Measurements from ENCODE around the gene LRRC56. TPM values are rescaled to one million over a fixed set of nuclear protein-coding genes. Genes with fewer than 3 reads are reported as not detected.

The LRRC56 gene
- total RNA-seq, 1 experiment from 2014 or later, result 3.4 TPM

GRCh38 chr11:596374-596773 lies 59.0 kb downstream of the LRRC56 start:
- no peak overlapping the region for H3K4me2 ChIP-seq (ENCODE audit: insufficient read depth, insufficient read length, low read length)
- H3K18ac ChIP-seq (ENCODE audit: insufficient read length, low read depth, low read length), result no peak overlapping the region
- no peak overlapping the region for H2BK5ac ChIP-seq (ENCODE audit: insufficient read length, low read length)
- Mint-ChIP-seq H3K27ac (peak overlapping the region in 1 of 3 experiments; percentile 39; a peak in 1 of 7 replicates), H3K4me3 (no peak overlapping the region), H3K4me1 (no peaks in the 10 kb centered on the region), H3K27me3 (ENCODE audit: low read depth) (0 out of 2 replicates have a peak, but pooled peaks cover 2% of the 10 kb centered on the region), H3K9me3 (no peaks in the 10 kb centered on the region; a peak in 1 of 5 replicates), H3K36me3 (ENCODE audit: insufficient read depth in 1 of 3, low read depth in 3 of 3) (peaks cover 50 to 80% (median 78%) of the 10 kb centered on the region in 3 experiments)
- H2BK120ac ChIP-seq (ENCODE audit: low read depth, low read length, poor library complexity, severe bottlenecking), result no peak overlapping the region
- no CpG with 5 or more reads among the region's 10 CpGs for WGBS (ENCODE audit: extremely low coverage, insufficient read length, low lambda C conversion rate)
- H4K20me1 ChIP-seq (ENCODE audit: control insufficient read depth, insufficient read depth, insufficient read length), result no peaks in the 10 kb centered on the region
- no peaks in the 10 kb centered on the region for H3K4me1 ChIP-seq (ENCODE audit: insufficient read depth, low read length)
- H2BK12ac ChIP-seq (ENCODE audit: insufficient read length, low read depth, low read length), result no peak overlapping the region
- H3K27ac ChIP-seq (ENCODE audit: insufficient read length, low read depth, low read length), result no peak overlapping the region
- no peak overlapping the region for H4K5ac ChIP-seq (ENCODE audit: insufficient read length, low read depth, low read length)
- no peak overlapping the region for H3K4ac ChIP-seq (ENCODE audit: low read depth, low read length)
- H2AK5ac ChIP-seq (ENCODE audit: insufficient read length, low read length), result no peak overlapping the region
- H3T11ph ChIP-seq (ENCODE audit: low read length), result no peak overlapping the region
- H3K23me2 ChIP-seq (ENCODE audit: insufficient read length, low read depth, low read length, poor library complexity, severe bottlenecking), result no peaks in the 10 kb centered on the region
- no peak overlapping the region for H3K56ac ChIP-seq (ENCODE audit: insufficient read length, low read depth, low read length)
- no peak overlapping the region for H3K9ac ChIP-seq (ENCODE audit: extremely low read depth, insufficient read length, low read length)
- H3K79me2 ChIP-seq (ENCODE audit: insufficient read depth, low read length), result no peaks in the 10 kb centered on the region
- H3K79me1 ChIP-seq (ENCODE audit: insufficient read depth, low read depth, low read length, poor library complexity, severe bottlenecking), result no peaks in the 10 kb centered on the region
- no peak overlapping the region for H3K23ac ChIP-seq (ENCODE audit: insufficient read length, low read depth, low read length)
- no peak overlapping the region for H4K91ac ChIP-seq (ENCODE audit: insufficient read length, low read depth, low read length)
- H2AFZ ChIP-seq (ENCODE audit: low read length), result no peak overlapping the region
- no peak overlapping the region for H4K8ac ChIP-seq (replicated peaks; ENCODE audit: insufficient read length, low read depth, low read length)
- H3K14ac ChIP-seq (ENCODE audit: insufficient read depth, low read length), result no peak overlapping the region
- H2BK20ac ChIP-seq (ENCODE audit: low read depth, low read length, poor library complexity, severe bottlenecking), result no peak overlapping the region
- no peak for DNase-seq
- no peaks in the 10 kb centered on the region for H3K9me3 ChIP-seq (ENCODE audit: control insufficient read depth, low read depth, low read length)
- no peak overlapping the region for H2BK15ac ChIP-seq (ENCODE audit: low read depth, low read length)
- TF ChIP-seq CTCF (conservative IDR thresholded peaks at IDR 0.05), result no peak
- H3K27me3 ChIP-seq (ENCODE audit: insufficient read depth, low read length), result no peaks in the 10 kb centered on the region
